ENCODE results near the gene SERPING1.

DNA sequence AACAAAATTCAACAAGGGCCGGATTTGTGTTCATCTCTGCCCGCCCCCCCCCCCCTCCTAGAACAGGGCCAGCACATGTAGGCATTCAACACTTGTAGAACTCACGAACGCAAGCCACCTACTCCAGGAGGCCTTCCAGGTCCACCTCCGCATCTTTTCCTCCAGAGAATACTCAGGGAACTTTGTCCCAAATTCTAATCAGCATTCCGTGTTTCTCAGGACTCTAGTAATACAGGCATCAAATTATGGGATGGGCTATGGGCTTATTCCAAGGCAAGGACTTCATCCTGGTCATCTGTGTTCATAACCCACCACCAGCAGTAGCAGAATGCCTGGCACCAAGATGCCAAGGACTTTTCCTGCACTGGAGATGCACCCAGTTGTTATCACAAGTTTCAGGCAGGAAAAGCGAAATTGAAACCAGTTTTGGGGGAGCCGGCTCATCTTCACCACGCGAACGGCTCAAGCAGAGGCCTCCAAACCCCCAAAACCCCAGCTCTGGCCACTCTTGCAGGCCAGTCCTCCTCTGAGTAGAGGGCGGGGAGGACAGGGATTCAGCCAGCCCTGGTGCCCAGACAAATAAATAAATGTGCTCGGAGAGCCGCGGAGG is 30.5 kb upstream of the SERPING1 start:
- TF ChIP-seq POLR2AphosphoS5 (IDR thresholded peaks at IDR 0.05), result no peak
- TF ChIP-seq, protein P1, sequence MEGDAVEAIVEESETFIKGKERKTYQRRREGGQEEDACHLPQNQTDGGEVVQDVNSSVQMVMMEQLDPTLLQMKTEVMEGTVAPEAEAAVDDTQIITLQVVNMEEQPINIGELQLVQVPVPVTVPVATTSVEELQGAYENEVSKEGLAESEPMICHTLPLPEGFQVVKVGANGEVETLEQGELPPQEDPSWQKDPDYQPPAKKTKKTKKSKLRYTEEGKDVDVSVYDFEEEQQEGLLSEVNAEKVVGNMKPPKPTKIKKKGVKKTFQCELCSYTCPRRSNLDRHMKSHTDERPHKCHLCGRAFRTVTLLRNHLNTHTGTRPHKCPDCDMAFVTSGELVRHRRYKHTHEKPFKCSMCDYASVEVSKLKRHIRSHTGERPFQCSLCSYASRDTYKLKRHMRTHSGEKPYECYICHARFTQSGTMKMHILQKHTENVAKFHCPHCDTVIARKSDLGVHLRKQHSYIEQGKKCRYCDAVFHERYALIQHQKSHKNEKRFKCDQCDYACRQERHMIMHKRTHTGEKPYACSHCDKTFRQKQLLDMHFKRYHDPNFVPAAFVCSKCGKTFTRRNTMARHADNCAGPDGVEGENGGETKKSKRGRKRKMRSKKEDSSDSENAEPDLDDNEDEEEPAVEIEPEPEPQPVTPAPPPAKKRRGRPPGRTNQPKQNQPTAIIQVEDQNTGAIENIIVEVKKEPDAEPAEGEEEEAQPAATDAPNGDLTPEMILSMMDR (IDR thresholded peaks at IDR 0.05), result no peak
- TF ChIP-seq POLR2A (IDR thresholded peaks at IDR 0.05), result no peak

Data from breast epithelium (tissue), 3 donors.